DOHH2 (cell line): ENCODE results near the gene CD200.

ENCODE experiments used
- CTCF ChIP-seq: fragments of 200-600 bp; sonication (generic); IDR thresholded peaks from one replicate; pipeline ENCODE4 v1.5.1; 2014; ENCODE audit warnings: antibody characterized with exemption, mild to moderate bottlenecking, low read depth, low read length; ENCODE audit not compliant: poor library complexity, severe bottlenecking
- EZH2phosphoT487 ChIP-seq: fragments of 200-600 bp; sonication (generic); IDR thresholded peaks from 2 replicates; pipeline ENCODE4 v1.6.1; 2017; ENCODE audit warnings: borderline replicate concordance, mild to moderate bottlenecking, antibody characterized with exemption, low read length, moderate library complexity, mixed read lengths

DNA sequence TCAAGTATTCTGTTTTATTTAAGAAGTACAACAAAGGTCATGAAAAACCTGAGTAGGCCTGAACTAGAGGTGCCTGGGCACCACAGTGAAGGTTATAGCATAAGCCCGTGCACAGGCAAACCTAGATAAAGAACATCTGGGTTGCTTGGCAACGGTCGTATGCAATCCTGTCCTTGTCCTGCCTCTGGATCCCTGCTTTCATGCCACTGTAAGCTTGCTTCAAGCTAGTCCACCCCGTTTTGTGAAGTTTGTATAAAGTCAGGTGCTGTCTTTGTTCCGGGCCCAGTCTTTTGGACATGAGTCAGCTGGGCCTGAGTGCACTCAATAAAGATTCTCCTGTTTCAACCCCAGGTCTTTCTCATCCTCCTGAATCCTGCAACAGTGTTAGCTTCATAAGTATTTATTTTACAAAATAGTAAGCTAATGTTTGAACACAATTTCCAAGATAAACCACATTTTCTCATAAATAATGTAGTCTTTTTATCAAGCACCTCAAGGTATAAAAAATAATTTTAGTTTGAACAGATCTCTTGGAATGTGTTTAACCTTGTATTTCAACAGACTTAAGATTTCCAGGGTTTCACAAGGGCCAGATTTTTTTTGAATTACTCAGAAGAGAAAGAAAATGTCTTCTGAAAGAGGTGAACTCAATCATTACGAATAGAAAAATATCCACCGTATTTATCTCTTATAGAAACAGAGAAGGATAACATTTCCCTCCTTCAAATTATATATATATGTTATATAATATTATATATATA lies 24.6 kb upstream of the CD200 start:
- TF ChIP-seq CTCF (no peak), EZH2phosphoT487 (no peak)
